HepG2 (cell line): ENCODE measurements around the gene DNLZ. TPM values are rescaled to one million over a fixed set of nuclear protein-coding genes. Genes with fewer than 3 reads are reported as not detected.

Experiments used
- CBFB ChIP-seq: sonication (generic); formaldehyde crosslinking; IDR thresholded peaks from 2 replicates; pipeline ENCODE4 v1.4.0; 2020; ENCODE audit warnings: missing genetic modification reagents
- DRAP1 ChIP-seq: IDR thresholded peaks from 2 replicates; pipeline ENCODE4 v1.6.1; 2016; ENCODE audit warnings: missing genetic modification reagents, missing compliant biosample characterization
- RNF219 ChIP-seq: sonication (generic); formaldehyde crosslinking; IDR thresholded peaks from 2 replicates; pipeline ENCODE4 v1.5.0; 2020; ENCODE audit warnings: mild to moderate bottlenecking, missing genetic modification reagents
- SMC3 ChIP-seq: IDR thresholded peaks from 2 replicates; pipeline ENCODE4 v1.6.1; 2011; ENCODE audit warnings: low read length, improper control_type of control experiment
- U2AF1 ChIP-seq: fragments of 200-400 bp; formaldehyde crosslinking; optimal IDR thresholded peaks from 2 replicates; pipeline ENCODE3; 2017; ENCODE audit warnings: mild to moderate bottlenecking, low read depth, low read length
- ZFP62 ChIP-seq: sonication (generic); formaldehyde crosslinking; IDR thresholded peaks from 2 replicates; pipeline ENCODE4 v1.4.0; 2020; ENCODE audit warnings: missing genetic modification reagents
- ZFP91 ChIP-seq: sonication (generic); formaldehyde crosslinking; IDR thresholded peaks from 2 replicates; pipeline ENCODE4 v1.9.0; 2022; ENCODE audit warnings: missing genetic modification reagents, mild to moderate bottlenecking, borderline replicate concordance
- ZNF567 ChIP-seq: sonication (generic); formaldehyde crosslinking; IDR thresholded peaks from 2 replicates; pipeline ENCODE4 v1.8.1; 2023; ENCODE audit warnings: mild to moderate bottlenecking, missing genetic modification reagents, borderline replicate concordance
- polyA plus RNA-seq, 8 experiments: library from polyadenylated mRNA; depleted of rRNA in 3 of 8; stranded (reverse) in 7 of 8; unstranded in 1 of 8; fragments of >200 nt; fragmentation: Illumina TruSeq in 4 of 8; extraction: Trizol in 4 of 8; gene quantifications; 2 replicates each; pipeline versions ENCODE4 v1.2.1 to v1.2.3, GENCODE V29; 2011 to 2016; ENCODE audit warnings: low read depth in 4 of 8, missing spikeins in 1 of 8, mixed read lengths in 1 of 8; ENCODE audit not compliant: insufficient read depth in 1 of 8
- total RNA-seq, 5 experiments: library from RNA; depleted of rRNA; stranded (reverse); fragments of >200 nt; fragmentation: Illumina TruSeq; extraction: Trizol; gene quantifications; 2 replicates each; pipeline ENCODE4 v1.2.3, GENCODE V29; 2016; ENCODE audit warnings: low read depth in 1 of 5
- TF ChIP-seq, protein P1 (sequence below): sonication (generic); formaldehyde crosslinking; IDR thresholded peaks from 2 replicates; pipeline ENCODE4 v1.9.0; 2021; ENCODE audit warnings: mild to moderate bottlenecking, missing genetic modification reagents
- TF ChIP-seq, protein P2 (sequence below): sonication (generic); formaldehyde crosslinking; IDR thresholded peaks from 2 replicates; pipeline ENCODE4 v1.5.0; 2020; ENCODE audit warnings: mild to moderate bottlenecking, missing genetic modification reagents, borderline replicate concordance

Gene DNLZ
- total and polyA plus RNA-seq, 2 of the 13 experiments (the other 11 are each of a cell fraction or from before 2014, with no cell fraction given): 3.4 to 8.0 TPM

DNA sequence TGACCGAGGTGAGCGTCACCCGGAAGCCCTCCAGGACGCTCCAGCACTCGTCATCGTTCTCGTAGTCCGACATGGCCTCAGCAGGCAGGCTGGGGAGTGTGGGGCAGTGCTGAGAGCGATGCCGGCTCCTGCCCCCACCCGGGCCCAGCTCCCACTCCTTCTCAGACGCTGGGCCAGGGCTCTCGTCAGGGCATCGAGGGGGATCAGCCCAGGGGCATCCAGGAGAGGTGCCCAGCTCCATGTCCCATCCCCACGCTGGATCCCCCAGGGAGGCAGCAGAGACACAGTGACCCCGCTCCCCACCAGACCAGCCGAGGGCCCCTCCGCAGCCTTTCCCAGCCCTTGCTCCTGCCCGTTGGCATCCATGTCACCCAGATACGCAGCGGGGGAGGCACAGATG is 8.5 kb upstream of the DNLZ start (continued):
- TF ChIP-seq, protein P1, sequence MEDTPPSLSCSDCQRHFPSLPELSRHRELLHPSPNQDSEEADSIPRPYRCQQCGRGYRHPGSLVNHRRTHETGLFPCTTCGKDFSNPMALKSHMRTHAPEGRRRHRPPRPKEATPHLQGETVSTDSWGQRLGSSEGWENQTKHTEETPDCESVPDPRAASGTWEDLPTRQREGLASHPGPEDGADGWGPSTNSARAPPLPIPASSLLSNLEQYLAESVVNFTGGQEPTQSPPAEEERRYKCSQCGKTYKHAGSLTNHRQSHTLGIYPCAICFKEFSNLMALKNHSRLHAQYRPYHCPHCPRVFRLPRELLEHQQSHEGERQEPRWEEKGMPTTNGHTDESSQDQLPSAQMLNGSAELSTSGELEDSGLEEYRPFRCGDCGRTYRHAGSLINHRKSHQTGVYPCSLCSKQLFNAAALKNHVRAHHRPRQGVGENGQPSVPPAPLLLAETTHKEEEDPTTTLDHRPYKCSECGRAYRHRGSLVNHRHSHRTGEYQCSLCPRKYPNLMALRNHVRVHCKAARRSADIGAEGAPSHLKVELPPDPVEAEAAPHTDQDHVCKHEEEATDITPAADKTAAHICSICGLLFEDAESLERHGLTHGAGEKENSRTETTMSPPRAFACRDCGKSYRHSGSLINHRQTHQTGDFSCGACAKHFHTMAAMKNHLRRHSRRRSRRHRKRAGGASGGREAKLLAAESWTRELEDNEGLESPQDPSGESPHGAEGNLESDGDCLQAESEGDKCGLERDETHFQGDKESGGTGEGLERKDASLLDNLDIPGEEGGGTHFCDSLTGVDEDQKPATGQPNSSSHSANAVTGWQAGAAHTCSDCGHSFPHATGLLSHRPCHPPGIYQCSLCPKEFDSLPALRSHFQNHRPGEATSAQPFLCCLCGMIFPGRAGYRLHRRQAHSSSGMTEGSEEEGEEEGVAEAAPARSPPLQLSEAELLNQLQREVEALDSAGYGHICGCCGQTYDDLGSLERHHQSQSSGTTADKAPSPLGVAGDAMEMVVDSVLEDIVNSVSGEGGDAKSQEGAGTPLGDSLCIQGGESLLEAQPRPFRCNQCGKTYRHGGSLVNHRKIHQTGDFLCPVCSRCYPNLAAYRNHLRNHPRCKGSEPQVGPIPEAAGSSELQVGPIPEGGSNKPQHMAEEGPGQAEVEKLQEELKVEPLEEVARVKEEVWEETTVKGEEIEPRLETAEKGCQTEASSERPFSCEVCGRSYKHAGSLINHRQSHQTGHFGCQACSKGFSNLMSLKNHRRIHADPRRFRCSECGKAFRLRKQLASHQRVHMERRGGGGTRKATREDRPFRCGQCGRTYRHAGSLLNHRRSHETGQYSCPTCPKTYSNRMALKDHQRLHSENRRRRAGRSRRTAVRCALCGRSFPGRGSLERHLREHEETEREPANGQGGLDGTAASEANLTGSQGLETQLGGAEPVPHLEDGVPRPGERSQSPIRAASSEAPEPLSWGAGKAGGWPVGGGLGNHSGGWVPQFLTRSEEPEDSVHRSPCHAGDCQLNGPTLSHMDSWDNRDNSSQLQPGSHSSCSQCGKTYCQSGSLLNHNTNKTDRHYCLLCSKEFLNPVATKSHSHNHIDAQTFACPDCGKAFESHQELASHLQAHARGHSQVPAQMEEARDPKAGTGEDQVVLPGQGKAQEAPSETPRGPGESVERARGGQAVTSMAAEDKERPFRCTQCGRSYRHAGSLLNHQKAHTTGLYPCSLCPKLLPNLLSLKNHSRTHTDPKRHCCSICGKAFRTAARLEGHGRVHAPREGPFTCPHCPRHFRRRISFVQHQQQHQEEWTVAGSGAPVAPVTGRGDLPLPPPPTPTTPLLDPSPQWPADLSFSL (CRISPR knock-in tag): no peak
- no peak for TF ChIP-seq CBFB
- TF ChIP-seq U2AF1: no peak
- no peak for TF ChIP-seq ZFP91 (CRISPR knock-in tag)
- TF ChIP-seq DRAP1 (CRISPR knock-in tag): no peak
- TF ChIP-seq ZNF567 (CRISPR knock-in tag): no peak
- TF ChIP-seq, protein P2, sequence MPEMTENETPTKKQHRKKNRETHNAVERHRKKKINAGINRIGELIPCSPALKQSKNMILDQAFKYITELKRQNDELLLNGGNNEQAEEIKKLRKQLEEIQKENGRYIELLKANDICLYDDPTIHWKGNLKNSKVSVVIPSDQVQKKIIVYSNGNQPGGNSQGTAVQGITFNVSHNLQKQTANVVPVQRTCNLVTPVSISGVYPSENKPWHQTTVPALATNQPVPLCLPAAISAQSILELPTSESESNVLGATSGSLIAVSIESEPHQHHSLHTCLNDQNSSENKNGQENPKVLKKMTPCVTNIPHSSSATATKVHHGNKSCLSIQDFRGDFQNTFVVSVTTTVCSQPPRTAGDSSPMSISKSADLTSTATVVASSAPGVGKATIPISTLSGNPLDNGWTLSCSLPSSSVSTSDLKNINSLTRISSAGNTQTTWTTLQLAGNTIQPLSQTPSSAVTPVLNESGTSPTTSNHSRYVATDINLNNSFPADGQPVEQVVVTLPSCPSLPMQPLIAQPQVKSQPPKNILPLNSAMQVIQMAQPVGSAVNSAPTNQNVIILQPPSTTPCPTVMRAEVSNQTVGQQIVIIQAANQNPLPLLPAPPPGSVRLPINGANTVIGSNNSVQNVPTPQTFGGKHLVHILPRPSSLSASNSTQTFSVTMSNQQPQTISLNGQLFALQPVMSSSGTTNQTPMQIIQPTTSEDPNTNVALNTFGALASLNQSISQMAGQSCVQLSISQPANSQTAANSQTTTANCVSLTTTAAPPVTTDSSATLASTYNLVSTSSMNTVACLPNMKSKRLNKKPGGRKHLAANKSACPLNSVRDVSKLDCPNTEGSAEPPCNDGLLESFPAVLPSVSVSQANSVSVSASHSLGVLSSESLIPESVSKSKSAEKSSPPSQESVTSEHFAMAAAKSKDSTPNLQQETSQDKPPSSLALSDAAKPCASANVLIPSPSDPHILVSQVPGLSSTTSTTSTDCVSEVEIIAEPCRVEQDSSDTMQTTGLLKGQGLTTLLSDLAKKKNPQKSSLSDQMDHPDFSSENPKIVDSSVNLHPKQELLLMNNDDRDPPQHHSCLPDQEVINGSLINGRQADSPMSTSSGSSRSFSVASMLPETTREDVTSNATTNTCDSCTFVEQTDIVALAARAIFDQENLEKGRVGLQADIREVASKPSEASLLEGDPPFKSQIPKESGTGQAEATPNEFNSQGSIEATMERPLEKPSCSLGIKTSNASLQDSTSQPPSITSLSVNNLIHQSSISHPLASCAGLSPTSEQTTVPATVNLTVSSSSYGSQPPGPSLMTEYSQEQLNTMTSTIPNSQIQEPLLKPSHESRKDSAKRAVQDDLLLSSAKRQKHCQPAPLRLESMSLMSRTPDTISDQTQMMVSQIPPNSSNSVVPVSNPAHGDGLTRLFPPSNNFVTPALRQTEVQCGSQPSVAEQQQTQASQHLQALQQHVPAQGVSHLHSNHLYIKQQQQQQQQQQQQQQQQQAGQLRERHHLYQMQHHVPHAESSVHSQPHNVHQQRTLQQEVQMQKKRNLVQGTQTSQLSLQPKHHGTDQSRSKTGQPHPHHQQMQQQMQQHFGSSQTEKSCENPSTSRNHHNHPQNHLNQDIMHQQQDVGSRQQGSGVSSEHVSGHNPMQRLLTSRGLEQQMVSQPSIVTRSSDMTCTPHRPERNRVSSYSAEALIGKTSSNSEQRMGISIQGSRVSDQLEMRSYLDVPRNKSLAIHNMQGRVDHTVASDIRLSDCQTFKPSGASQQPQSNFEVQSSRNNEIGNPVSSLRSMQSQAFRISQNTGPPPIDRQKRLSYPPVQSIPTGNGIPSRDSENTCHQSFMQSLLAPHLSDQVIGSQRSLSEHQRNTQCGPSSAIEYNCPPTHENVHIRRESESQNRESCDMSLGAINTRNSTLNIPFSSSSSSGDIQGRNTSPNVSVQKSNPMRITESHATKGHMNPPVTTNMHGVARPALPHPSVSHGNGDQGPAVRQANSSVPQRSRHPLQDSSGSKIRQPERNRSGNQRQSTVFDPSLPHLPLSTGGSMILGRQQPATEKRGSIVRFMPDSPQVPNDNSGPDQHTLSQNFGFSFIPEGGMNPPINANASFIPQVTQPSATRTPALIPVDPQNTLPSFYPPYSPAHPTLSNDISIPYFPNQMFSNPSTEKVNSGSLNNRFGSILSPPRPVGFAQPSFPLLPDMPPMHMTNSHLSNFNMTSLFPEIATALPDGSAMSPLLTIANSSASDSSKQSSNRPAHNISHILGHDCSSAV: no peak
- no peak for TF ChIP-seq RNF219 (CRISPR knock-in tag)
- no peak for TF ChIP-seq ZFP62 (CRISPR knock-in tag)
- no peak for TF ChIP-seq SMC3
